HL-60 (cell line): ENCODE measurements around the gene TSPEAR.

Source experiments
- DNase-seq, 2 experiments: peaks; one replicate each; pipeline ENCODE4 v3.0.0-alpha.2; 2010 to 2020; ENCODE audit warnings: low read depth in 1 of 2, low spot score in 1 of 2
- H3K27ac ChIP-seq: fragments of 250-450 bp; sonication (Bioruptor Pico); replicated peaks from 2 replicates; pipeline ENCODE4 v1.5.1; 2020; ENCODE audit warnings: mild to moderate bottlenecking, moderate library complexity
- H3K27me3 ChIP-seq: fragments of 250-450 bp; sonication (Bioruptor Pico); 2 replicates; pipeline ENCODE4 v1.5.1; 2021; ENCODE audit warnings: mild to moderate bottlenecking, moderate library complexity; ENCODE audit not compliant: insufficient read depth, poor library complexity, severe bottlenecking
- H3K4me3 ChIP-seq: replicated peaks from 2 replicates; pipeline ENCODE4 v1.5.1; 2011; ENCODE audit warnings: mild to moderate bottlenecking, control low read depth, low read length; ENCODE audit not compliant: insufficient read depth
- GABPA ChIP-seq: IDR thresholded peaks from 2 replicates; pipeline ENCODE4 v1.6.1; 2012; ENCODE audit warnings: low read depth
- POLR2AphosphoS5 ChIP-seq: IDR thresholded peaks from 2 replicates; pipeline ENCODE4 v1.6.1; 2012; ENCODE audit warnings: low read depth
- SPI1 ChIP-seq: IDR thresholded peaks from 2 replicates; pipeline ENCODE4 v1.6.1; 2012; ENCODE audit warnings: low read depth, mild to moderate bottlenecking, borderline replicate concordance
- TF ChIP-seq, protein P1 (sequence below): IDR thresholded peaks from one replicate; pipeline ENCODE4 v1.5.1; 2011; ENCODE audit warnings: low read length, control low read depth, inconsistent platforms; ENCODE audit not compliant: insufficient read depth
- TF ChIP-seq, protein P2 (sequence below): IDR thresholded peaks from 2 replicates; pipeline ENCODE4 v1.6.1; 2012; ENCODE audit warnings: low read depth; ENCODE audit not compliant: insufficient replicate concordance

The TSPEAR gene

DNA sequence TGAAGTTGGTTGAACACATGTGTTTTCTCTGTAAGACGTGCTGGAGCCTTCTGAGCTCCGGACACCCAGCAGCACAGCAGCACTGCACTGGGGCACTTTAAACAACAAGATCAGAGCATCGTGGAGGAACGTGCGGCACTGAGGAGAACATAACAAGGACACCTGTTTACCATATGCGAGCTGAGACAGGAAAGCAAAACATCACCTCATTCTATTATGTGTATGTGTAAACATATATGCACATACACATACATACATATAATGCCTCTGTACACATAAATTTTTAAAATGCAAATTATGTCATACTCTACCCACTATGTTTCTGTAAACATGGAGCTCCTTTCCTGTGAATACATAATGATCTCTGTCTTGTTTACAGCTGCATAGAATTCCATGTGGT is 115.8 kb downstream of the TSPEAR start:
- H3K4me3 ChIP-seq, result no peak overlapping the region
- no peak overlapping the region for H3K27ac ChIP-seq
- no peak for DNase-seq
- TF ChIP-seq SPI1, result no peak
- TF ChIP-seq, protein P1, sequence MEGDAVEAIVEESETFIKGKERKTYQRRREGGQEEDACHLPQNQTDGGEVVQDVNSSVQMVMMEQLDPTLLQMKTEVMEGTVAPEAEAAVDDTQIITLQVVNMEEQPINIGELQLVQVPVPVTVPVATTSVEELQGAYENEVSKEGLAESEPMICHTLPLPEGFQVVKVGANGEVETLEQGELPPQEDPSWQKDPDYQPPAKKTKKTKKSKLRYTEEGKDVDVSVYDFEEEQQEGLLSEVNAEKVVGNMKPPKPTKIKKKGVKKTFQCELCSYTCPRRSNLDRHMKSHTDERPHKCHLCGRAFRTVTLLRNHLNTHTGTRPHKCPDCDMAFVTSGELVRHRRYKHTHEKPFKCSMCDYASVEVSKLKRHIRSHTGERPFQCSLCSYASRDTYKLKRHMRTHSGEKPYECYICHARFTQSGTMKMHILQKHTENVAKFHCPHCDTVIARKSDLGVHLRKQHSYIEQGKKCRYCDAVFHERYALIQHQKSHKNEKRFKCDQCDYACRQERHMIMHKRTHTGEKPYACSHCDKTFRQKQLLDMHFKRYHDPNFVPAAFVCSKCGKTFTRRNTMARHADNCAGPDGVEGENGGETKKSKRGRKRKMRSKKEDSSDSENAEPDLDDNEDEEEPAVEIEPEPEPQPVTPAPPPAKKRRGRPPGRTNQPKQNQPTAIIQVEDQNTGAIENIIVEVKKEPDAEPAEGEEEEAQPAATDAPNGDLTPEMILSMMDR, result no peak
- TF ChIP-seq, protein P2, sequence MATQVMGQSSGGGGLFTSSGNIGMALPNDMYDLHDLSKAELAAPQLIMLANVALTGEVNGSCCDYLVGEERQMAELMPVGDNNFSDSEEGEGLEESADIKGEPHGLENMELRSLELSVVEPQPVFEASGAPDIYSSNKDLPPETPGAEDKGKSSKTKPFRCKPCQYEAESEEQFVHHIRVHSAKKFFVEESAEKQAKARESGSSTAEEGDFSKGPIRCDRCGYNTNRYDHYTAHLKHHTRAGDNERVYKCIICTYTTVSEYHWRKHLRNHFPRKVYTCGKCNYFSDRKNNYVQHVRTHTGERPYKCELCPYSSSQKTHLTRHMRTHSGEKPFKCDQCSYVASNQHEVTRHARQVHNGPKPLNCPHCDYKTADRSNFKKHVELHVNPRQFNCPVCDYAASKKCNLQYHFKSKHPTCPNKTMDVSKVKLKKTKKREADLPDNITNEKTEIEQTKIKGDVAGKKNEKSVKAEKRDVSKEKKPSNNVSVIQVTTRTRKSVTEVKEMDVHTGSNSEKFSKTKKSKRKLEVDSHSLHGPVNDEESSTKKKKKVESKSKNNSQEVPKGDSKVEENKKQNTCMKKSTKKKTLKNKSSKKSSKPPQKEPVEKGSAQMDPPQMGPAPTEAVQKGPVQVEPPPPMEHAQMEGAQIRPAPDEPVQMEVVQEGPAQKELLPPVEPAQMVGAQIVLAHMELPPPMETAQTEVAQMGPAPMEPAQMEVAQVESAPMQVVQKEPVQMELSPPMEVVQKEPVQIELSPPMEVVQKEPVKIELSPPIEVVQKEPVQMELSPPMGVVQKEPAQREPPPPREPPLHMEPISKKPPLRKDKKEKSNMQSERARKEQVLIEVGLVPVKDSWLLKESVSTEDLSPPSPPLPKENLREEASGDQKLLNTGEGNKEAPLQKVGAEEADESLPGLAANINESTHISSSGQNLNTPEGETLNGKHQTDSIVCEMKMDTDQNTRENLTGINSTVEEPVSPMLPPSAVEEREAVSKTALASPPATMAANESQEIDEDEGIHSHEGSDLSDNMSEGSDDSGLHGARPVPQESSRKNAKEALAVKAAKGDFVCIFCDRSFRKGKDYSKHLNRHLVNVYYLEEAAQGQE, result no peak
- TF ChIP-seq POLR2AphosphoS5, result no peak
- TF ChIP-seq GABPA, result no peak
- H3K27me3 ChIP-seq, result no peaks in the 10 kb centered on the region

DNA sequence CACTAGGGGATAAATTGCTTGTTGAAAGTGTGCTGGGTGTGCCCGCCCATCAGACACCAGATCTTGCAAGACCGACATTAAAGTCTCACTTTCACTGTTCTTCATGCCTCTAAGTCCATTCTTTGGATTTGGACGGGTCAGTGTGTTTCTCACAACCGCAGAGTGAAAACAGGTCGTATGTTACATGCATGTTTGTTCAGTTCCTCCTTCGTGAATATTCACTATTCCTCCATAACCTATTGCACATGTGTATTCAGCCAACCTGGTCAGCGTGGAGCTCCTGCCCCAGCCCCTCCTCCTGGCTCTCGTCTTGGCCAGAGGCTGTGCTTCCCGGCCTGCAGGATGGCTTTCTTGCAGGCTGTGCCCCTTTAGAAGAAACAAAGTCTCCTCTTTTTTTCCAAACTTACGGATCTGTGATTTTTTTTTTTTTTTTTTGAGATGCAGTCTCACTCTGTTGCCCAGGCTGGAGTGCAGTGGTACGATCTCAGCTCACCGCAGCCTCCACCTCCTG is 116.9 kb downstream of the TSPEAR start:
- no peaks in the 10 kb centered on the region for H3K27me3 ChIP-seq
- no peak overlapping the region for H3K4me3 ChIP-seq
- H3K27ac ChIP-seq, result no peak overlapping the region
- no peak for DNase-seq
- TF ChIP-seq, protein P1, result no peak
- TF ChIP-seq POLR2AphosphoS5 (no peak), GABPA (no peak), SPI1 (no peak)
- TF ChIP-seq, protein P2, result no peak

DNA sequence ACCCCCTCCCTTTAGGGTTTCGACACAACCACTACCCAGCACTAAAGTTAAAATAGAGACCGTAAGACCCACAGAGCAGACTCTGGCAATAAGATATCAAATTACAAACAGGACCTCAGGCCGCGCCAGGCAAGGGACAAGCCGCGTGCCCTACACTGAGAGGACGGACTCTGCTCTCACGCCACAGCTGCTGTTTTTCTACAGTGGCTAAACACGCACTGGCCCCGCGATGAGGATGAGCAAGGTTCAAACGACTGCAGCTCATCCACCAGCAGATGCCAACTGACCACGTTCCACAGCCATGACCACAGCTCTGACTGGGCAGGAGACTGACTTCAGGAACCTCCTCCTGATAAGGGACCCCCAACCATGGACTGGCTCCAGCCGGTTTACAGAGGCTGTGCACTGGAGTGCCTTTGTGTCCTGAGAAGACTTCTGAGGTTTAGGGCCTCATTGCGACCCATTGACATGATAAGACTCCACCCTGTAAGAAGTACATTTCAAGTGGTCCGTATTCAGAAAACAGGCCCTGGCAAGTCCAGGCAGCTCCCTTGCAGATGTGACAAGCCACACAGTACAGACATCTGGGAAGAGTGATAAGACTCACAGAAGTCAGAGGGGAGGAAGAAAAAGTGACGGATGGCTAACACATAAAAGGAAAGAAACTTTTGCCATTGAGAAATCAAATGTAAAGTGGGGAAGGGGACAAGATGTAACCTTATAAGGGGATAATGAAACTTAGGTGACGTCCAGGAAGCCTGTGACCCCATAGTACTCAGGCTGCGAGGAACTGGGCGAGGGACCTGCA is 117.6 kb downstream of the TSPEAR start:
- Histone ChIP-seq H3K27ac (no peak overlapping the region), H3K4me3 (no peak overlapping the region), H3K27me3 (no peaks in the 10 kb centered on the region)
- TF ChIP-seq, protein P1, result no peak
- no peak for TF ChIP-seq GABPA
- TF ChIP-seq, protein P2, result no peak
- no peak for TF ChIP-seq SPI1
- no peak for TF ChIP-seq POLR2AphosphoS5
- no peak for DNase-seq
